ENCODE data around the gene RASSF5. TPM values are rescaled to one million over a fixed set of nuclear protein-coding genes. Genes with fewer than 3 reads are reported as not detected.
A peak's percentile ranks its signal among the peaks of the same experiment; 100 is the strongest.

RASSF5 gene
- total RNA-seq, 4 donors from 2014 or later = 14.0 to 16.4 (median 14.5) TPM

- 63 to 73% methylated on average over 3 of the region's 3 CpGs for WGBS, 2 donors
These were observed 11.8 kb upstream of the RASSF5 start for GRCh38 chr1:206495493-206496046.

GRCh38 chr1:206496131-206496793, 11.1 kb upstream of the RASSF5 start:
- Histone ChIP-seq H3K4me1 (peaks cover 13 to 25% of the 10 kb centered on the region in 2 donors), H3K27ac (peak overlapping the region in 2 of 3 donors; percentile 6 to 51), H3K36me3 (no peaks in the 10 kb centered on the region), H3K4me3 (replicated peaks in 1 of 3) (no peak overlapping the region), H3K9me3 (no peaks in the 10 kb centered on the region), H3K27me3 (no peaks in the 10 kb centered on the region)
- no peak for TF ChIP-seq POLR2A (IDR thresholded peaks at IDR 0.05)
- TF ChIP-seq CTCF (IDR thresholded peaks at IDR 0.05) = no peak
- WGBS, 2 donors = 30 to 37% methylated on average over 5 to 6 of the region's 6 CpGs
- intact Hi-C loops (cut with DNase I) = loop anchor here (10.0 kb wide), 2 partner anchors 49 to 169 kb away; no protein-coding TSS in a partner anchor
- DNase-seq = peak; percentile 57 to 58

More at GRCh38 chr1:206495493-206496046, 11.8 kb upstream of the RASSF5 start:
- Histone ChIP-seq H3K9me3 (no peaks in the 10 kb centered on the region), H3K36me3 (no peaks in the 10 kb centered on the region), H3K27me3 (no peaks in the 10 kb centered on the region), H3K4me3 (replicated peaks in 1 of 3) (no peak overlapping the region), H3K27ac (peak overlapping the region in 2 of 3 donors; percentile 6 to 51), H3K4me1 (peaks cover 9 to 21% of the 10 kb centered on the region in 2 donors)
- DNase-seq = no peak
- intact Hi-C loops (cut with DNase I) = loop anchor here (10.0 kb wide), 2 partner anchors 49 to 169 kb away; no protein-coding TSS in a partner anchor
- no peak for TF ChIP-seq POLR2A (IDR thresholded peaks at IDR 0.05)
- TF ChIP-seq CTCF (IDR thresholded peaks at IDR 0.05) = no peak

- H3K27ac ChIP-seq = no peak overlapping the region
- WGBS, 2 donors = 58 to 66% methylated on average over 4 of the region's 4 CpGs
- H3K4me1 ChIP-seq = peaks cover 20 to 35% of the 10 kb centered on the region in 2 donors
- TF ChIP-seq POLR2A (IDR thresholded peaks at IDR 0.05) (no peak), CTCF (IDR thresholded peaks at IDR 0.05) (no peak)
- no peaks in the 10 kb centered on the region for H3K27me3 ChIP-seq
- no peaks in the 10 kb centered on the region for H3K9me3 ChIP-seq
- DNase-seq = no peak
- intact Hi-C loops (cut with DNase I) = loop anchor here (10.0 kb wide), 2 partner anchors 47 to 167 kb away; no protein-coding TSS in a partner anchor
- no peaks in the 10 kb centered on the region for H3K36me3 ChIP-seq
- H3K4me3 ChIP-seq (replicated peaks in 1 of 3) = no peak overlapping the region
These were observed 10.0 kb upstream of the RASSF5 start for GRCh38 chr1:206497363-206497762.

- intact Hi-C loops (cut with DNase I) = loop anchor here (10.0 kb wide), 2 partner anchors 47 to 167 kb away; no protein-coding TSS in a partner anchor
These were observed 9.6 kb upstream of the RASSF5 start for GRCh38 chr1:206497774-206498173.

More at GRCh38 chr1:206497774-206498173, 9.6 kb upstream of the RASSF5 start:
- no peaks in the 10 kb centered on the region for H3K9me3 ChIP-seq
- WGBS, 2 donors = 88% methylated on average over 3 of the region's 3 CpGs
- no peak overlapping the region for H3K27ac ChIP-seq
- peaks cover 20 to 35% of the 10 kb centered on the region in 2 donors for H3K4me1 ChIP-seq
- no peaks in the 10 kb centered on the region for H3K36me3 ChIP-seq
- no peak for DNase-seq
- TF ChIP-seq POLR2A (IDR thresholded peaks at IDR 0.05) (no peak), CTCF (IDR thresholded peaks at IDR 0.05) (no peak)
- no peaks in the 10 kb centered on the region for H3K27me3 ChIP-seq
- no peak overlapping the region for H3K4me3 ChIP-seq (replicated peaks in 1 of 3)
